HL-60 (cell line): Measurements from ENCODE around the gene ZSCAN5A.

Experiments
- CTCF ChIP-seq: IDR thresholded peaks from one replicate; pipeline ENCODE4 v1.5.1; 2011; ENCODE audit warnings: low read length, control low read depth, inconsistent platforms; ENCODE audit not compliant: insufficient read depth
- GABPA ChIP-seq: IDR thresholded peaks from 2 replicates; pipeline ENCODE4 v1.6.1; 2012; ENCODE audit warnings: low read depth
- POLR2AphosphoS5 ChIP-seq: IDR thresholded peaks from 2 replicates; pipeline ENCODE4 v1.6.1; 2012; ENCODE audit warnings: low read depth
- REST ChIP-seq: IDR thresholded peaks from 2 replicates; pipeline ENCODE4 v1.6.1; 2012; ENCODE audit warnings: low read depth; ENCODE audit not compliant: insufficient replicate concordance
- SPI1 ChIP-seq: IDR thresholded peaks from 2 replicates; pipeline ENCODE4 v1.6.1; 2012; ENCODE audit warnings: low read depth, mild to moderate bottlenecking, borderline replicate concordance

GRCh38 chr19:56301886-56302620, 12.6 kb downstream of the ZSCAN5A start:
- TF ChIP-seq CTCF (no peak), GABPA (no peak), SPI1 (no peak), POLR2AphosphoS5 (no peak), REST (no peak)
